ENCODE data around the gene CRACR2A. TPM values are rescaled to one million over a fixed set of nuclear protein-coding genes. Genes with fewer than 3 reads are reported as not detected.

CRACR2A gene
- total RNA-seq, 2 donors from 2014 or later: 6.0 to 10.9 TPM

GRCh38 chr12:3624273-3624672 lies 128.6 kb downstream of the CRACR2A start:
- no peak for TF ChIP-seq CTCF (IDR thresholded peaks at IDR 0.05)
- DNase-seq (ENCODE audit: low spot score): no peak
- Histone ChIP-seq H3K36me3 (no peaks in the 10 kb centered on the region), H3K27ac (no peak overlapping the region), H3K27me3 (no peaks in the 10 kb centered on the region), H3K4me3 (no peak overlapping the region), H3K4me1 (peaks cover 0 to 23% of the 10 kb centered on the region in 2 donors), H3K9me3 (no peaks in the 10 kb centered on the region)

GRCh38 chr12:3622822-3623690 lies 129.9 kb downstream of the CRACR2A start:
- no peak overlapping the region for H3K27ac ChIP-seq
- no peak for TF ChIP-seq CTCF (IDR thresholded peaks at IDR 0.05)
- DNase-seq (ENCODE audit: low spot score): no peak
- H3K27me3 ChIP-seq: no peaks in the 10 kb centered on the region
- H3K4me1 ChIP-seq: peaks cover 0 to 13% of the 10 kb centered on the region in 2 donors
- H3K36me3 ChIP-seq: no peaks in the 10 kb centered on the region
- H3K4me3 ChIP-seq: no peak overlapping the region
- H3K9me3 ChIP-seq: no peaks in the 10 kb centered on the region

- no peaks in the 10 kb centered on the region for H3K27me3 ChIP-seq
- no peaks in the 10 kb centered on the region for H3K36me3 ChIP-seq
- peaks cover 0 to 13% of the 10 kb centered on the region in 2 donors for H3K4me1 ChIP-seq
- no peak overlapping the region for H3K27ac ChIP-seq
- no peaks in the 10 kb centered on the region for H3K9me3 ChIP-seq
- no peak for TF ChIP-seq CTCF (IDR thresholded peaks at IDR 0.05)
- no peak for DNase-seq (ENCODE audit: low spot score)
- no peak overlapping the region for H3K4me3 ChIP-seq
Measured at GRCh38 chr12:3622021-3622821, 130.7 kb downstream of the CRACR2A start.

- H3K9me3 ChIP-seq: no peaks in the 10 kb centered on the region
- H3K27me3 ChIP-seq: no peaks in the 10 kb centered on the region
- H3K36me3 ChIP-seq: no peaks in the 10 kb centered on the region
- H3K27ac ChIP-seq: no peak overlapping the region
- no peak for DNase-seq (ENCODE audit: low spot score)
- no peak overlapping the region for H3K4me3 ChIP-seq
- H3K4me1 ChIP-seq: peaks cover 0 to 13% of the 10 kb centered on the region in 2 donors
- TF ChIP-seq CTCF (IDR thresholded peaks at IDR 0.05): no peak
Measured at GRCh38 chr12:3620856-3621255, 132.1 kb downstream of the CRACR2A start.

- Histone ChIP-seq H3K36me3 (no peaks in the 10 kb centered on the region), H3K4me1 (peaks cover 0 to 4% of the 10 kb centered on the region in 2 donors), H3K4me3 (no peak overlapping the region), H3K27me3 (no peaks in the 10 kb centered on the region), H3K27ac (no peak overlapping the region), H3K9me3 (no peaks in the 10 kb centered on the region)
- DNase-seq (ENCODE audit: low spot score): no peak
- TF ChIP-seq CTCF (IDR thresholded peaks at IDR 0.05): no peak
Measured at GRCh38 chr12:3617565-3617964, 135.3 kb downstream of the CRACR2A start.

Measured in right atrium auricular region (tissue), 2 donors.